Keratinocyte (primary cell): ENCODE measurements around the gene PNMT. TPM values are rescaled to one million over a fixed set of nuclear protein-coding genes. Genes with fewer than 3 reads are reported as not detected.

Experiments
- DNase-seq: peaks from one replicate; pipeline ENCODE4 v3.0.0-alpha.2; 2011; ENCODE audit warnings: low read depth, missing footprints, low spot score
- FAIRE-seq: peaks from 2 replicates; lab custom pipeline; 2011; peaks lifted over from hg19 to GRCh38; lab: Jason Lieb, UNC
- H2AFZ ChIP-seq: 2 replicates; pipeline ENCODE4 v1.6.0; 2012; ENCODE audit warnings: low read length, control low read depth, inconsistent platforms; ENCODE audit not compliant: control insufficient read depth
- H3K27ac ChIP-seq: 2 replicates; pipeline ENCODE4 v1.5.1; 2011; ENCODE audit warnings: low read length; ENCODE audit not compliant: control insufficient read depth, insufficient read depth
- H3K27me3 ChIP-seq: 3 replicates; pipeline ENCODE4 v1.6.0; 2011; ENCODE audit warnings: low read length; ENCODE audit not compliant: control insufficient read depth, insufficient read depth; ENCODE audit errors: extremely low read depth
- H3K36me3 ChIP-seq, 2 experiments: 2 replicates in 1 of 2; 3 replicates in 1 of 2; pipeline ENCODE4 v1.5.1; 2011; ENCODE audit warnings: low read length in 2 of 2, mild to moderate bottlenecking in 1 of 2; ENCODE audit not compliant: control insufficient read depth in 2 of 2, insufficient read depth in 2 of 2; ENCODE audit errors: extremely low read depth in 1 of 2
- H3K4me1 ChIP-seq: 3 replicates; pipeline ENCODE4 v1.5.1; 2011; ENCODE audit warnings: low read length; ENCODE audit not compliant: control insufficient read depth, insufficient read depth; ENCODE audit errors: extremely low read depth
- H3K4me2 ChIP-seq: 3 replicates; pipeline ENCODE4 v1.6.0; 2011; ENCODE audit warnings: low read depth, low read length; ENCODE audit not compliant: control insufficient read depth, insufficient read depth; ENCODE audit errors: extremely low read depth
- H3K4me3 ChIP-seq, 3 experiments: fragments of 200-600 bp in 1 of 3; sonication (generic) in 1 of 3; 2 replicates in 2 of 3; 3 replicates in 1 of 3; pipeline ENCODE4 v1.5.1; 2011 to 2016; ENCODE audit warnings: low read length in 3 of 3, mild to moderate bottlenecking in 3 of 3, control low read depth in 2 of 3, inconsistent platforms in 1 of 3, low read depth in 1 of 3, mixed read lengths in 1 of 3, mixed run types in 1 of 3, moderate library complexity in 1 of 3; ENCODE audit not compliant: control insufficient read depth in 2 of 3, insufficient read depth in 2 of 3; ENCODE audit errors: extremely low read depth in 1 of 3
- H3K79me2 ChIP-seq: 2 replicates; pipeline ENCODE4 v1.6.0; 2012; ENCODE audit warnings: low read length; ENCODE audit not compliant: control insufficient read depth, insufficient read depth
- H3K9ac ChIP-seq: 3 replicates; pipeline ENCODE4 v1.6.0; 2011; ENCODE audit warnings: low read length; ENCODE audit not compliant: control insufficient read depth, insufficient read depth; ENCODE audit errors: extremely low read depth
- H3K9me1 ChIP-seq: 3 replicates; pipeline ENCODE4 v1.6.0; 2011; ENCODE audit warnings: low read length; ENCODE audit not compliant: control insufficient read depth, insufficient read depth; ENCODE audit errors: extremely low read depth
- H3K9me3 ChIP-seq: 2 replicates; pipeline ENCODE4 v1.5.1; 2012; ENCODE audit warnings: low read depth, low read length; ENCODE audit not compliant: control insufficient read depth
- H4K20me1 ChIP-seq: 3 replicates; pipeline ENCODE4 v1.6.0; 2011; ENCODE audit warnings: low read length; ENCODE audit not compliant: control insufficient read depth, insufficient read depth; ENCODE audit errors: extremely low read depth
- EZH2 ChIP-seq: IDR thresholded peaks from one replicate; pipeline ENCODE4 v1.6.1; 2012; ENCODE audit warnings: inconsistent platforms, mild to moderate bottlenecking, low read length, moderate library complexity
- dilution Hi-C: fragments of 300-500 bp; cut with MboI; formaldehyde crosslinking; loops from one replicate; pipeline ENCODE4 v1.7.0; 2020; ENCODE audit warnings: low sequenced_read_pairs; ENCODE audit not compliant: extremely low pct_ligation_motif_present
- polyA plus RNA-seq, 5 experiments: library from polyadenylated mRNA; depleted of rRNA in 3 of 5; stranded (reverse) in 3 of 5; stranded (forward) in 1 of 5; unstranded in 1 of 5; fragments of >200 nt; gene quantifications; 1 replicate in 1 of 5; 2 replicates in 3 of 5; 3 replicates in 1 of 5; pipeline versions ENCODE4 v1.2.1 to v1.2.3, GENCODE V29; 2011 to 2012; ENCODE audit warnings: missing spikeins in 2 of 5, low read depth in 1 of 5, low replicate concordance in 1 of 5
- TF ChIP-seq, protein P1 (sequence below), 3 experiments: IDR thresholded peaks in 1 of 3; conservative IDR thresholded peaks in 1 of 3; optimal IDR thresholded peaks in 1 of 3; 2 replicates in 2 of 3; 3 replicates in 1 of 3; pipeline versions ENCODE3 to v1.5.1; 2011; ENCODE audit warnings: low read length in 3 of 3, mild to moderate bottlenecking in 3 of 3, moderate library complexity in 2 of 3, control low read depth in 1 of 3, inconsistent platforms in 1 of 3; ENCODE audit not compliant: insufficient read depth in 2 of 3; ENCODE audit errors: extremely low read depth in 1 of 3

PNMT gene
- polyA plus RNA-seq, 1 donor (not counting 4 experiments of a cell fraction or from before 2014, with no cell fraction given), result not detected

DNA sequence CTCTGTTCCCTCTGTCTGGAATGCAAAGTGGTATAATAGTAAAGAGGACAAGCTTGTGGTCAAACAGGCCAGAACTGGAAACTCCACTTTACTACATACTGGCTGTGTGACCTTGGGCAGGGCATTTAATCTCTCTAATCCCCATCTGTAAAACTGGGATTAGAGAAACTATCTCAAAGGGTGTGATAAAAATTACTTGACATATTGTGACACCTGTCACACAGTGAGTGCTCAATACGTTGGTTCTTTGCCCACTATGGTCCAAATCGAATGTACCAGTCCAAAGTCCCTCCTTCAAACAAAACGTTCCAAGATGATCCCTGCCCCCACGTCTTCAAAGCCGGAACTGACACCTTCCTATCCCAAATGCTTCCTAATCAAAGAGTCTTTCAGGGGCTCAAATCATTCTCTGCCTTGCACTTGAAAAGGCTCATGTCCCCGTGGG is 18.9 kb downstream of the PNMT start:
- Histone ChIP-seq H3K4me2 (peak overlapping the region; percentile 97), H3K27me3 (no peaks in the 10 kb centered on the region), H3K9me3 (no peaks in the 10 kb centered on the region), H3K9ac (no peak overlapping the region), H4K20me1 (no peaks in the 10 kb centered on the region), H3K4me3 (peak overlapping the region; percentile 47 to 84 (median 73)), H2AFZ (peak overlapping the region; percentile 69), H3K36me3 (no peaks in the 10 kb centered on the region), H3K4me1 (peaks cover 14% of the 10 kb centered on the region), H3K27ac (no peak overlapping the region), H3K79me2 (no peaks in the 10 kb centered on the region), H3K9me1 (no peaks in the 10 kb centered on the region)
- FAIRE-seq (no peak), DNase-seq (no peak)
- dilution Hi-C loops, result no loop called here
- no peak for TF ChIP-seq EZH2
- TF ChIP-seq, protein P1, sequence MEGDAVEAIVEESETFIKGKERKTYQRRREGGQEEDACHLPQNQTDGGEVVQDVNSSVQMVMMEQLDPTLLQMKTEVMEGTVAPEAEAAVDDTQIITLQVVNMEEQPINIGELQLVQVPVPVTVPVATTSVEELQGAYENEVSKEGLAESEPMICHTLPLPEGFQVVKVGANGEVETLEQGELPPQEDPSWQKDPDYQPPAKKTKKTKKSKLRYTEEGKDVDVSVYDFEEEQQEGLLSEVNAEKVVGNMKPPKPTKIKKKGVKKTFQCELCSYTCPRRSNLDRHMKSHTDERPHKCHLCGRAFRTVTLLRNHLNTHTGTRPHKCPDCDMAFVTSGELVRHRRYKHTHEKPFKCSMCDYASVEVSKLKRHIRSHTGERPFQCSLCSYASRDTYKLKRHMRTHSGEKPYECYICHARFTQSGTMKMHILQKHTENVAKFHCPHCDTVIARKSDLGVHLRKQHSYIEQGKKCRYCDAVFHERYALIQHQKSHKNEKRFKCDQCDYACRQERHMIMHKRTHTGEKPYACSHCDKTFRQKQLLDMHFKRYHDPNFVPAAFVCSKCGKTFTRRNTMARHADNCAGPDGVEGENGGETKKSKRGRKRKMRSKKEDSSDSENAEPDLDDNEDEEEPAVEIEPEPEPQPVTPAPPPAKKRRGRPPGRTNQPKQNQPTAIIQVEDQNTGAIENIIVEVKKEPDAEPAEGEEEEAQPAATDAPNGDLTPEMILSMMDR (optimal IDR thresholded peaks at IDR 0.05 in 1 of 3, IDR thresholded peaks at IDR 0.05 in 1 of 3, conservative IDR thresholded peaks at IDR 0.05 in 1 of 3; ENCODE audit: extremely low read depth in 1 of 3, insufficient read depth in 2 of 3, low read length in 3 of 3), result no peak

DNA sequence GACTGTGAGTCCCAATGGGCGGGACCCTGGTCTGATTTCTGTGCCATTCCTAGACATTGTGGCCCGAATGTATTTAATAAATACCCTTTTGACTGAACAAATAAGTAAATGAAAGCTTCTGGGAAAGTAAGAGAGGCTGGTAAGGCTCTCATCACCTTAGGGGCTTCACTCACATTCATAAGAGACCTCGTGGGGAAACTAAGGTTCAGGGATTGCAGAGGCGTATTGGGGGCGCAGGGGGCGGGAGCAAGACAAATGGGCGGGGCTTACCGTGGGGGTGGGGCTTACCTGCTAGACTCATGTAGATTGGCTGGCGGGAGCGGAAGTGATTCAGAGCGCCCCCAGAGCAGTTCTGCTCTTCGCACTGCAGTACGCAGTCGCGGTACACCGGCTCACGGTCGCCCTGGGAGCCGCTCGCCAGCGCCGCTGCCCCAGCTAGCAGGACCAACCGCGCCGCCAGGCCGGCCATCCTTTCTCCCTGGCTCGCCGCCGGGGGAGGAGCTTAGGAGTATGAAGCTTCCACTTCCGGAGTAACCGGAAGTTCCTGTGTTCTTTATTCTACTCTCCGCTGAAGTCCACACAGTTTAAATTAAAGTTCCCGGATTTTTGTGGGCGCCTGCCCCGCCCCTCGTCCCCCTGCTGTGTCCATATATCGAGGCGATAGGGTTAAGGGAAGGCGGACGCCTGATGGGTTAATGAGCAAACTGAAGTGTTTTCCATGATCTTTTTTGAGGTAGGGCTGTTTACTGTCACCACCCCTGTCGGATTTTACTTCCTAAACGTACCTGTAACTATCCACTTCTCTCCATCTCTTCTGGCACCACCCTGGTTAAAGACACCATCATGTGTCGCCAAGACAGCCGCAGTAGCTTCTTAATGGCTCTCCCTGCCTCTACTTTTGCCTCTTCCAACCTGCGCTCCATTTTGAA is 19.6 kb downstream of the PNMT start, which contains the start of gene PGAP3:
Gene PGAP3 (minus strand): TSS at position 512 of the 929 bp plus-strand sequence. CDS start 43 bp downstream, at position 469.
- Histone ChIP-seq H3K36me3 (no peaks in the 10 kb centered on the region), H2AFZ (peak within 1 kb of the TSS; percentile 69), H3K4me3 (peak within 1 kb of the TSS; percentile 47 to 84 (median 73)), H3K4me1 (peaks cover 14% of the 10 kb centered on the region), H3K27me3 (no peaks in the 10 kb centered on the region), H4K20me1 (no peaks in the 10 kb centered on the region), H3K4me2 (peak within 1 kb of the TSS; percentile 97), H3K9me3 (no peaks in the 10 kb centered on the region), H3K9me1 (no peaks in the 10 kb centered on the region), H3K79me2 (no peaks in the 10 kb centered on the region), H3K27ac (peak within 1 kb of the TSS; percentile 57), H3K9ac (peak within 1 kb of the TSS; percentile 76)
- TF ChIP-seq, protein P1 (optimal IDR thresholded peaks at IDR 0.05 in 1 of 3, IDR thresholded peaks at IDR 0.05 in 1 of 3, conservative IDR thresholded peaks at IDR 0.05 in 1 of 3; ENCODE audit: extremely low read depth in 1 of 3, insufficient read depth in 2 of 3, low read length in 3 of 3), result peak in 1 of 3 experiments; percentile 32
- TF ChIP-seq EZH2, result no peak
- peak; percentile 53 for DNase-seq
- no peak for FAIRE-seq
- dilution Hi-C loops, result no loop called here
